ENCODE results near the gene ATP2C2.
"Not testable (repeated sequence)": the region's sequence is repeated elsewhere in the genome, so short reads cannot be mapped to it uniquely, and the experiment has no call there.

Gene ATP2C2

GRCh38 chr16:84341528-84342295 lies 26.6 kb upstream of the ATP2C2 start:
- no peak for DNase-seq

GRCh38 chr16:84343800-84344199 lies 24.5 kb upstream of the ATP2C2 start:
- not testable (repeated sequence) for DNase-seq

- DNase-seq = no peak
These were observed 23.6 kb upstream of the ATP2C2 start for GRCh38 chr16:84344781-84345180.

- DNase-seq = no peak
These were observed 21.2 kb upstream of the ATP2C2 start for GRCh38 chr16:84347161-84347560.

GRCh38 chr16:84348386-84348888 lies 19.9 kb upstream of the ATP2C2 start:
- no peak for DNase-seq

- DNase-seq = no peak
These were observed 18.3 kb upstream of the ATP2C2 start for GRCh38 chr16:84349862-84350684.

- no peak for DNase-seq
These were observed 17.5 kb upstream of the ATP2C2 start for GRCh38 chr16:84350685-84351400.

GRCh38 chr16:84351630-84352029 lies 16.7 kb upstream of the ATP2C2 start:
- no peak for DNase-seq

GRCh38 chr16:84354306-84354705 lies 14.0 kb upstream of the ATP2C2 start:
- DNase-seq = no peak

GRCh38 chr16:84355149-84355548 lies 13.2 kb upstream of the ATP2C2 start:
- DNase-seq = no peak

- no peak for DNase-seq
These were observed 12.2 kb upstream of the ATP2C2 start for GRCh38 chr16:84356176-84356575.

- no peak for DNase-seq
These were observed 11.7 kb upstream of the ATP2C2 start for GRCh38 chr16:84356591-84357116.

GRCh38 chr16:84357191-84357651 lies 11.1 kb upstream of the ATP2C2 start:
- DNase-seq = no peak

- no peak for DNase-seq
These were observed 9.6 kb upstream of the ATP2C2 start for GRCh38 chr16:84358601-84359295.

GRCh38 chr16:84359326-84359725 lies 9.0 kb upstream of the ATP2C2 start:
- DNase-seq = no peak

GRCh38 chr16:84360170-84360569 lies 8.2 kb upstream of the ATP2C2 start:
- DNase-seq = no peak

GRCh38 chr16:84360748-84361147 lies 7.6 kb upstream of the ATP2C2 start:
- no peak for DNase-seq

GRCh38 chr16:84361546-84361945 lies 6.8 kb upstream of the ATP2C2 start:
- no peak for DNase-seq

GRCh38 chr16:84362471-84362941 lies 5.8 kb upstream of the ATP2C2 start:
- no peak for DNase-seq

GRCh38 chr16:84366208-84366607 lies 2.1 kb upstream of the ATP2C2 start:
- no peak for DNase-seq

GRCh38 chr16:84367297-84367680 lies 1.0 kb upstream of the ATP2C2 start:
- DNase-seq = no peak

GRCh38 chr16:84367750-84368307 lies 509 bp upstream of the ATP2C2 start:
- DNase-seq = no peak

Measured in effector CD4-positive, alpha-beta T cell (primary cell).